Measurements from ENCODE around the gene CHD1L. TPM values are rescaled to one million over a fixed set of nuclear protein-coding genes. Genes with fewer than 3 reads are reported as not detected.

Gene CHD1L
- total and polyA plus RNA-seq, 4 donors: 14.1 to 23.8 (median 21.1) TPM

GRCh38 chr1:147246044-147246690 lies 3.7 kb downstream of the CHD1L start (continued):
- TF ChIP-seq CTCF (IDR thresholded peaks at IDR 0.05; ENCODE audit: low read depth, low read length, missing input control) (no peak), FOXA1 (IDR thresholded peaks at IDR 0.05) (no peak)

- H3K27me3 ChIP-seq (ENCODE audit: control insufficient read depth in 4 of 4, insufficient read depth in 4 of 4, low read length in 3 of 4): no peaks in the 10 kb centered on the region
- 80% methylated on average over 2 of the region's 2 CpGs for WGBS
- TF ChIP-seq ATF3 (IDR thresholded peaks at IDR 0.05): no peak
- no peak for TF ChIP-seq HNF4G (IDR thresholded peaks at IDR 0.05)
- TF ChIP-seq RXRA (IDR thresholded peaks at IDR 0.05): no peak
- no peak for TF ChIP-seq CTCF (IDR thresholded peaks at IDR 0.05; ENCODE audit: low read depth, low read length, missing input control)
- no peak for TF ChIP-seq MAX (IDR thresholded peaks at IDR 0.05)
- no peak for TF ChIP-seq NR2F2 (IDR thresholded peaks at IDR 0.05)
- no peak for TF ChIP-seq SP1 (IDR thresholded peaks at IDR 0.05)
- no peak for TF ChIP-seq EGR1 (IDR thresholded peaks at IDR 0.05; ENCODE audit: low read depth in 2 of 2)
- TF ChIP-seq ZBTB33 (IDR thresholded peaks at IDR 0.05): no peak
- TF ChIP-seq RAD21 (IDR thresholded peaks at IDR 0.05): no peak
- TF ChIP-seq YY1 (IDR thresholded peaks at IDR 0.05): no peak
- H3K27ac ChIP-seq (ENCODE audit: low read depth in 1 of 2, low read length in 2 of 2): no peak overlapping the region
- H3K36me3 ChIP-seq (ENCODE audit: control insufficient read depth in 4 of 4, insufficient read depth in 3 of 4, low read depth in 1 of 4, low read length in 3 of 4): no peaks in the 10 kb centered on the region
- H3K9me3 ChIP-seq (ENCODE audit: control insufficient read depth in 4 of 4, low read length in 3 of 4): no peaks in the 10 kb centered on the region
- no peak overlapping the region for H3K9ac ChIP-seq (ENCODE audit: low read depth in 1 of 2, low read length in 2 of 2)
- peaks cover 0 to 17% (median 10%) of the 10 kb centered on the region in 4 donors for H3K4me1 ChIP-seq (ENCODE audit: control insufficient read depth in 4 of 4, insufficient read depth in 4 of 4, low read length in 3 of 4)
- H3K4me3 ChIP-seq (ENCODE audit: low read depth in 1 of 3, low read length in 3 of 3): no peak overlapping the region
- DNase-seq (ENCODE audit: low spot score): no peak
Measured at GRCh38 chr1:147246910-147247655, 4.6 kb downstream of the CHD1L start.

All from liver (tissue), 9 donors.